H1 (cell line): ENCODE data around the gene CAMK1G. TPM values are rescaled to one million over a fixed set of nuclear protein-coding genes. Genes with fewer than 3 reads are reported as not detected.

Experiments used
- CTCF ChIA-PET: fragments of 300-600 bp; sonication (Branson Sonifier 250); formaldehyde crosslinking; loops from one replicate; lab custom pipeline; 2021; ENCODE audit not compliant: partially characterized antibody; lab: Charles Lee
- POLR2A ChIA-PET: fragments of 300-600 bp; sonication (Branson Sonifier 250); formaldehyde crosslinking; loops from one replicate; lab custom pipeline; 2021; ENCODE audit warnings: inconsistent platforms; ENCODE audit not compliant: partially characterized antibody; lab: Charles Lee
- DNase-seq, 2 experiments: peaks; one replicate each; pipeline versions ENCODE4 v3.0.0 to v3.0.0-alpha.2; 2010 to 2022; ENCODE audit warnings: low spot score in 2 of 2, low read depth in 1 of 2, mixed read lengths in 1 of 2
- FAIRE-seq: peaks from 2 replicates; lab custom pipeline; 2011; peaks lifted over from hg19 to GRCh38; lab: Jason Lieb, UNC
- H2AFZ ChIP-seq: 2 replicates; pipeline ENCODE4 v1.8.1; 2012; ENCODE audit warnings: low read length, inconsistent platforms
- H2AK5ac ChIP-seq: 2 replicates; pipeline ENCODE4 v1.6.1; 2013; ENCODE audit warnings: low read depth, low read length
- H2BK120ac ChIP-seq: replicated peaks from 2 replicates; pipeline ENCODE3; 2013; ENCODE audit warnings: low read depth, low read length, inconsistent platforms
- H2BK12ac ChIP-seq: 2 replicates; pipeline ENCODE4 v1.6.1; 2013; ENCODE audit warnings: low read depth, low read length
- H2BK15ac ChIP-seq: 2 replicates; pipeline ENCODE4 v1.6.1; 2013; ENCODE audit warnings: low read length
- H2BK20ac ChIP-seq: 2 replicates; pipeline ENCODE4 v1.6.1; 2013; ENCODE audit warnings: low read length
- H2BK5ac ChIP-seq: 2 replicates; pipeline ENCODE4 v1.6.1; 2013; ENCODE audit warnings: low read depth, low read length
- H3K14ac ChIP-seq: 2 replicates; pipeline ENCODE4 v1.6.1; 2013; ENCODE audit warnings: inconsistent platforms; ENCODE audit not compliant: insufficient read length
- H3K18ac ChIP-seq: 2 replicates; pipeline ENCODE4 v1.6.1; 2013; ENCODE audit warnings: low read length; ENCODE audit errors: extremely low read depth
- H3K23ac ChIP-seq: 2 replicates; pipeline ENCODE4 v1.6.1; 2013; ENCODE audit warnings: inconsistent platforms; ENCODE audit not compliant: insufficient read length
- H3K23me2 ChIP-seq: 2 replicates; pipeline ENCODE4 v1.6.1; 2013; ENCODE audit warnings: low read depth, low read length
- H3K27ac ChIP-seq: 2 replicates; pipeline ENCODE4 v1.6.1; 2011; ENCODE audit warnings: low read depth, low read length, inconsistent platforms
- H3K27me3 ChIP-seq, 4 experiments: replicated peaks in 1 of 4; 1 replicate in 1 of 4; 2 replicates in 3 of 4; pipeline versions ENCODE4 v1.6.1 to v1.8.1; 2011 to 2013; ENCODE audit warnings: low read length in 3 of 4, mild to moderate bottlenecking in 3 of 4, inconsistent platforms in 2 of 4, mixed read lengths in 2 of 4, moderate library complexity in 1 of 4; ENCODE audit not compliant: control insufficient read depth in 3 of 4, insufficient read depth in 3 of 4; ENCODE audit errors: extremely low read depth in 1 of 4
- H3K36me3 ChIP-seq, 4 experiments: 2 replicates each; pipeline versions ENCODE4 v1.6.1 to v1.8.1; 2011 to 2013; ENCODE audit warnings: mild to moderate bottlenecking in 4 of 4, low read length in 3 of 4, moderate library complexity in 2 of 4, control low read depth in 1 of 4, inconsistent platforms in 1 of 4; ENCODE audit not compliant: insufficient read depth in 4 of 4, control insufficient read depth in 2 of 4
- H3K4ac ChIP-seq: replicated peaks from 2 replicates; pipeline ENCODE3; 2013; ENCODE audit warnings: low read length, low read depth, mixed read lengths, inconsistent platforms; ENCODE audit not compliant: insufficient read length
- H3K4me1 ChIP-seq, 4 experiments: replicated peaks in 1 of 4; 1 replicate in 1 of 4; 2 replicates in 3 of 4; pipeline versions ENCODE4 v1.6.1 to v1.8.1; 2011 to 2013; ENCODE audit warnings: low read length in 3 of 4, inconsistent platforms in 2 of 4, mixed read lengths in 1 of 4; ENCODE audit not compliant: insufficient read depth in 4 of 4, control insufficient read depth in 3 of 4
- H3K4me2 ChIP-seq, 2 experiments: 2 replicates each; pipeline versions ENCODE4 v1.6.1 to v1.8.1; 2011 to 2013; ENCODE audit warnings: low read depth in 2 of 2, low read length in 2 of 2, control low read depth in 1 of 2, inconsistent platforms in 1 of 2, mild to moderate bottlenecking in 1 of 2; ENCODE audit not compliant: insufficient read depth in 1 of 2
- H3K4me3 ChIP-seq, 4 experiments: fragments of 200-600, 300-600 bp in 1 of 4; sonication (generic), shearing (Covaris generic), sonication (Bioruptor Twin) in 1 of 4; 2 replicates each; pipeline versions ENCODE4 v1.5.1 to v1.8.1; 2011 to 2016; ENCODE audit warnings: low read length in 4 of 4, low read depth in 3 of 4, control low read depth in 2 of 4, inconsistent platforms in 2 of 4, mild to moderate bottlenecking in 2 of 4, mixed read lengths in 1 of 4, moderate library complexity in 1 of 4; ENCODE audit not compliant: insufficient read depth in 2 of 4; ENCODE audit errors: extremely low read depth in 1 of 4
- H3K56ac ChIP-seq: replicated peaks from 2 replicates; pipeline ENCODE3; 2013; ENCODE audit warnings: low read depth, mild to moderate bottlenecking, mixed read lengths, low read length, inconsistent platforms; ENCODE audit not compliant: insufficient read length
- H3K79me1 ChIP-seq: 2 replicates; pipeline ENCODE4 v1.6.1; 2013; ENCODE audit warnings: low read depth, low read length, control low read depth
- H3K79me2 ChIP-seq, 2 experiments: 2 replicates each; pipeline versions ENCODE4 v1.6.1 to v1.8.1; 2012 to 2013; ENCODE audit warnings: low read length in 2 of 2, mild to moderate bottlenecking in 2 of 2, inconsistent platforms in 1 of 2; ENCODE audit not compliant: insufficient read depth in 2 of 2, control insufficient read depth in 1 of 2
- H3K9ac ChIP-seq, 4 experiments: replicated peaks in 1 of 4; 1 replicate in 1 of 4; 2 replicates in 3 of 4; pipeline versions ENCODE4 v1.6.1 to v1.8.1; 2011 to 2013; ENCODE audit warnings: low read depth in 3 of 4, low read length in 3 of 4, control low read depth in 2 of 4, mild to moderate bottlenecking in 2 of 4, moderate library complexity in 2 of 4, inconsistent platforms in 1 of 4; ENCODE audit errors: extremely low read depth in 1 of 4
- H3K9me3 ChIP-seq, 2 experiments: 2 replicates each; pipeline versions ENCODE4 v1.6.1 to v1.8.1; 2012 to 2013; ENCODE audit warnings: mild to moderate bottlenecking in 2 of 2, moderate library complexity in 2 of 2, control low read depth in 1 of 2, inconsistent platforms in 1 of 2, low read depth in 1 of 2, low read length in 1 of 2, mixed read lengths in 1 of 2; ENCODE audit not compliant: insufficient read depth in 2 of 2
- H4K20me1 ChIP-seq, 2 experiments: replicated peaks in 1 of 2; 2 replicates each; pipeline versions ENCODE3 to v1.8.1; 2011 to 2013; ENCODE audit warnings: inconsistent platforms in 2 of 2, low read length in 2 of 2, mild to moderate bottlenecking in 1 of 2; ENCODE audit not compliant: insufficient read depth in 2 of 2, control insufficient read depth in 1 of 2
- H4K5ac ChIP-seq: 2 replicates; pipeline ENCODE4 v1.6.1; 2013; ENCODE audit warnings: low read length, low read depth, mixed read lengths, inconsistent platforms; ENCODE audit not compliant: insufficient read length
- H4K8ac ChIP-seq: 2 replicates; pipeline ENCODE4 v1.8.0; 2013; ENCODE audit warnings: mild to moderate bottlenecking, moderate library complexity, low read length, inconsistent platforms; ENCODE audit not compliant: insufficient read depth; ENCODE audit errors: extremely low read depth
- H4K91ac ChIP-seq: replicated peaks from 2 replicates; pipeline ENCODE3; 2013; ENCODE audit warnings: low read length, mixed read lengths, inconsistent platforms; ENCODE audit not compliant: insufficient read length
- SP2 ChIP-seq: IDR thresholded peaks from 2 replicates; pipeline ENCODE4 v1.6.1; 2012; ENCODE audit warnings: mild to moderate bottlenecking, low read length, inconsistent platforms
- WGBS, 2 experiments: shearing (Covaris generic) in 1 of 2; methylation state at CpG; one replicate each; pipeline versions ENCODE4 v1.1.6 to v1.1.7; 2013 to 2015; ENCODE audit warnings: low lambda C conversion rate in 2 of 2, mixed read lengths in 2 of 2, inconsistent platforms in 1 of 2, low coverage in 1 of 2, missing lambda C conversion rate in 1 of 2; ENCODE audit not compliant: insufficient replicate concordance in 2 of 2, insufficient coverage in 1 of 2, insufficient read length in 1 of 2; ENCODE audit errors: extremely low coverage in 1 of 2, missing lambda C conversion rate in 1 of 2; 5-methylcytosine and 5-hydroxymethylcytosine counted together
- polyA plus RNA-seq, 7 experiments: library from polyadenylated mRNA; depleted of rRNA in 3 of 7; stranded (reverse) in 5 of 7; unstranded in 2 of 7; fragments of >200 nt in 5 of 7; fragments of 200-250 nt in 2 of 7; gene quantifications; 1 replicate in 5 of 7; 2 replicates in 1 of 7; 4 replicates in 1 of 7; pipeline versions ENCODE4 v1.2.1 to v1.2.3, GENCODE V29; 2011 to 2013; ENCODE audit warnings: missing spikeins in 2 of 7, mixed read lengths in 2 of 7
- total RNA-seq: library from RNA; stranded (reverse); fragmentation: NEBNext Ultra II Directional; extraction: Animal tissue kit (Norgen Biotek cat#: 25700); gene quantifications from 2 replicates; pipeline ENCODE4 v1.2.1, GENCODE V29; 2021

The CAMK1G gene
- total and polyA plus RNA-seq, 2 of the 8 experiments (the other 6 are each of a cell fraction or from before 2014, with no cell fraction given) = 1.00 to 1.0 TPM

GRCh38 chr1:209610631-209610905, 27.1 kb downstream of the CAMK1G start:
- Histone ChIP-seq H3K27ac (no peak overlapping the region), H4K8ac (no peak overlapping the region), H3K23me2 (no peaks in the 10 kb centered on the region; the same call in 1 of the 2 replicates), H4K91ac (no peak overlapping the region), H2BK20ac (no peak overlapping the region), H2BK5ac (no peak overlapping the region), H3K79me1 (no peaks in the 10 kb centered on the region), H3K27me3 (no peaks in the 10 kb centered on the region), H2BK15ac (no peak overlapping the region), H3K14ac (no peak overlapping the region), H2BK12ac (no peak overlapping the region), H3K4me1 (no peaks in the 10 kb centered on the region; a peak in 1 of 7 replicates), H3K4me3 (no peak overlapping the region), H2BK120ac (no peak overlapping the region), H3K4me2 (no peak overlapping the region), H4K20me1 (no peaks in the 10 kb centered on the region), H3K9ac (no peak overlapping the region), H3K4ac (no peak overlapping the region), H2AK5ac (no peak overlapping the region), H4K5ac (no peak overlapping the region), H3K23ac (no peak overlapping the region), H3K36me3 (no peaks in the 10 kb centered on the region), H3K79me2 (no peaks in the 10 kb centered on the region), H2AFZ (no peak overlapping the region), H3K56ac (no peak overlapping the region), H3K18ac (no peak overlapping the region), H3K9me3 (no peaks in the 10 kb centered on the region)
- POLR2A ChIA-PET = no interaction called here
- 87% methylated on average over 3 of the region's 3 CpGs; no CpG with 5 or more reads in 1 of the 2 experiments for WGBS, 2 experiments
- CTCF ChIA-PET = interaction anchor here (0.8 to 28.8 kb wide), 11 partner anchors 7 to 118 kb away, joined by 3 to 636 read pairs (median 10); partner anchors contain the start of genes CAMK1G and G0S2
- FAIRE-seq (no peak), DNase-seq (no peak)
- no peak for TF ChIP-seq SP2
